H1 (cell line): Measurements from ENCODE around the gene SLC35G4.

Source experiments
- CREB1 ChIP-seq: IDR thresholded peaks from 2 replicates; pipeline ENCODE4 v1.6.1; 2012; ENCODE audit warnings: inconsistent platforms
- CTCF ChIP-seq, 3 experiments: IDR thresholded peaks; 1 replicate in 2 of 3; 2 replicates in 1 of 3; pipeline versions ENCODE4 v1.5.1 to v1.6.1; 2011; ENCODE audit warnings: low read length in 3 of 3, mild to moderate bottlenecking in 3 of 3, inconsistent platforms in 2 of 3, low read depth in 1 of 3, moderate library complexity in 1 of 3; ENCODE audit not compliant: insufficient read depth in 1 of 3; ENCODE audit errors: control extremely low read depth in 1 of 3
- GTF2F1 ChIP-seq: IDR thresholded peaks from 2 replicates; pipeline ENCODE4 v1.6.1; 2012; ENCODE audit warnings: low read depth, low read length, improper control_type of control experiment, borderline replicate concordance
- JUND ChIP-seq: IDR thresholded peaks from 2 replicates; pipeline ENCODE4 v1.6.1; 2011; ENCODE audit warnings: mild to moderate bottlenecking, improper control_type of control experiment, low read length
- POLR2A ChIP-seq, 2 experiments: IDR thresholded peaks; 1 replicate in 1 of 2; 2 replicates in 1 of 2; pipeline ENCODE4 v1.6.1; 2011; ENCODE audit warnings: low read depth in 2 of 2, low read length in 2 of 2, mild to moderate bottlenecking in 2 of 2; ENCODE audit errors: control extremely low read depth in 1 of 2
- POLR2AphosphoS5 ChIP-seq: IDR thresholded peaks from 2 replicates; pipeline ENCODE4 v1.6.1; 2011; ENCODE audit warnings: low read depth, low read length
- SP1 ChIP-seq: IDR thresholded peaks from 2 replicates; pipeline ENCODE4 v1.6.1; 2011; ENCODE audit warnings: low read depth, low read length
- TAF1 ChIP-seq: IDR thresholded peaks from 2 replicates; pipeline ENCODE4 v1.6.1; 2011; ENCODE audit warnings: mild to moderate bottlenecking, low read depth, low read length
- TF ChIP-seq, protein P1 (sequence below): IDR thresholded peaks from 2 replicates; pipeline ENCODE4 v1.6.1; 2012; ENCODE audit warnings: inconsistent platforms

- TF ChIP-seq TAF1 (no peak), CTCF (IDR thresholded peaks at IDR 0.05; ENCODE audit: control extremely low read depth in 1 of 3, insufficient read depth in 1 of 3, low read depth in 1 of 3, low read length in 3 of 3) (peak in 1 of 3 experiments; percentile 7; a peak in 1 of 4 replicates), SP1 (no peak), GTF2F1 (no peak), POLR2AphosphoS5 (no peak), POLR2A (IDR thresholded peaks at IDR 0.05; ENCODE audit: control extremely low read depth in 1 of 2, low read depth in 2 of 2, low read length in 2 of 2) (no peak), CREB1 (no peak), JUND (no peak)
- TF ChIP-seq, protein P1, sequence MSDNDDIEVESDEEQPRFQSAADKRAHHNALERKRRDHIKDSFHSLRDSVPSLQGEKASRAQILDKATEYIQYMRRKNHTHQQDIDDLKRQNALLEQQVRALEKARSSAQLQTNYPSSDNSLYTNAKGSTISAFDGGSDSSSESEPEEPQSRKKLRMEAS: no peak
Observed at GRCh38 chr18:11570073-11570588, 39.3 kb upstream of the SLC35G4 start.
